Uterus (tissue), 2 donors: ENCODE data around the gene ST7.

Experiments
- CTCF ChIP-seq, 4 experiments: fragments of 200-600 bp in 2 of 4; fragments of 450-650 bp in 2 of 4; sonication (generic) in 2 of 4; IDR thresholded peaks; one replicate each; pipeline ENCODE4 v1.5.1; 2016 to 2019; ENCODE audit warnings: antibody characterized with exemption in 4 of 4, mild to moderate bottlenecking in 2 of 4, moderate library complexity in 1 of 4
- POLR2A ChIP-seq, 2 donors: fragments of 450-650 bp; IDR thresholded peaks; one replicate each; pipeline ENCODE4 v1.6.1; 2016; ENCODE audit warnings: antibody characterized with exemption in 2 of 2, mild to moderate bottlenecking in 1 of 2, moderate library complexity in 1 of 2

- no peak for TF ChIP-seq CTCF (IDR thresholded peaks at IDR 0.05)
- TF ChIP-seq POLR2A (IDR thresholded peaks at IDR 0.05) = no peak
These were observed 143.0 kb downstream of the ST7 start for GRCh38 chr7:117096330-117096729.
